ENCODE measurements around the gene PLA2G4E.

GRCh38 chr15:42010434-42010833 lies 10.4 kb downstream of the PLA2G4E start:
- TF ChIP-seq, protein P1, sequence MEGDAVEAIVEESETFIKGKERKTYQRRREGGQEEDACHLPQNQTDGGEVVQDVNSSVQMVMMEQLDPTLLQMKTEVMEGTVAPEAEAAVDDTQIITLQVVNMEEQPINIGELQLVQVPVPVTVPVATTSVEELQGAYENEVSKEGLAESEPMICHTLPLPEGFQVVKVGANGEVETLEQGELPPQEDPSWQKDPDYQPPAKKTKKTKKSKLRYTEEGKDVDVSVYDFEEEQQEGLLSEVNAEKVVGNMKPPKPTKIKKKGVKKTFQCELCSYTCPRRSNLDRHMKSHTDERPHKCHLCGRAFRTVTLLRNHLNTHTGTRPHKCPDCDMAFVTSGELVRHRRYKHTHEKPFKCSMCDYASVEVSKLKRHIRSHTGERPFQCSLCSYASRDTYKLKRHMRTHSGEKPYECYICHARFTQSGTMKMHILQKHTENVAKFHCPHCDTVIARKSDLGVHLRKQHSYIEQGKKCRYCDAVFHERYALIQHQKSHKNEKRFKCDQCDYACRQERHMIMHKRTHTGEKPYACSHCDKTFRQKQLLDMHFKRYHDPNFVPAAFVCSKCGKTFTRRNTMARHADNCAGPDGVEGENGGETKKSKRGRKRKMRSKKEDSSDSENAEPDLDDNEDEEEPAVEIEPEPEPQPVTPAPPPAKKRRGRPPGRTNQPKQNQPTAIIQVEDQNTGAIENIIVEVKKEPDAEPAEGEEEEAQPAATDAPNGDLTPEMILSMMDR (IDR thresholded peaks at IDR 0.05) = no peak
- TF ChIP-seq POLR2A (IDR thresholded peaks at IDR 0.05) = no peak
